ENCODE data around the gene PDCD7. TPM values are rescaled to one million over a fixed set of nuclear protein-coding genes. Genes with fewer than 3 reads are reported as not detected.

The PDCD7 gene
- polyA plus RNA-seq, 1 of the 3 experiments (the other 2 are of a cell fraction): 15.3 TPM

- TF ChIP-seq FOXM1 (IDR thresholded peaks at IDR 0.05; ENCODE audit: low read depth) (no peak), MEF2A (IDR thresholded peaks at IDR 0.05; ENCODE audit: borderline replicate concordance, low read depth) (no peak), CHD2 (IDR thresholded peaks at IDR 0.05; ENCODE audit: low read length, partially characterized antibody) (no peak)
Observed at GRCh38 chr15:65156692-65157091, 23.1 kb upstream of the PDCD7 start (continued).

GRCh38 chr15:65154720-65155119 is 21.1 kb upstream of the PDCD7 start:
- Histone ChIP-seq H3K9me2 (no peaks in the 10 kb centered on the region), H3K9ac (no peak overlapping the region), H3F3A (replicated peaks; ENCODE audit: insufficient read depth) (peaks cover 9% of the 10 kb centered on the region), H3K27me3 (ENCODE audit: insufficient read depth) (no peaks in the 10 kb centered on the region), H3K9me3 (no peaks in the 10 kb centered on the region), H2AFZ (ENCODE audit: low read depth) (no peak overlapping the region), H3K4me3 (ENCODE audit: low read depth in 2 of 2, low read length in 1 of 2) (no peak overlapping the region), H3K4me1 (ENCODE audit: control insufficient read depth in 1 of 2, insufficient read depth in 2 of 2, low read depth in 1 of 2, low read length in 1 of 2) (no peaks in the 10 kb centered on the region), H3K79me2 (ENCODE audit: insufficient read depth) (peaks cover 3% of the 10 kb centered on the region; the same call in 1 of the 2 replicates), H3K27ac (ENCODE audit: low read depth in 2 of 2, low read length in 1 of 2) (no peak overlapping the region), H4K20me1 (ENCODE audit: insufficient read depth) (no peaks in the 10 kb centered on the region), H3K4me2 (no peak overlapping the region), H3K36me3 (replicated peaks in 1 of 2; ENCODE audit: control insufficient read depth in 1 of 2, insufficient read depth in 2 of 2, low read length in 1 of 2) (peaks cover 66 to 76% of the 10 kb centered on the region in 2 experiments)
- TF ChIP-seq MAX (IDR thresholded peaks at IDR 0.05; ENCODE audit: low read depth) (no peak), GABPA (IDR thresholded peaks at IDR 0.05; ENCODE audit: low read depth) (no peak), YY1 (IDR thresholded peaks at IDR 0.05; ENCODE audit: low read depth) (no peak), SMC3 (IDR thresholded peaks at IDR 0.05; ENCODE audit: low read depth, low read length) (no peak), RFX5 (IDR thresholded peaks at IDR 0.05; ENCODE audit: low read length) (no peak), CTCF (IDR thresholded peaks at IDR 0.05) (no peak), USF2 (IDR thresholded peaks at IDR 0.05; ENCODE audit: borderline replicate concordance, low read depth, low read length) (no peak), FOXM1 (IDR thresholded peaks at IDR 0.05; ENCODE audit: low read depth) (no peak), TEAD4 (IDR thresholded peaks at IDR 0.05; ENCODE audit: borderline replicate concordance, insufficient read depth) (no peak), TCF12 (IDR thresholded peaks at IDR 0.05) (no peak), USF1 (IDR thresholded peaks at IDR 0.05; ENCODE audit: borderline replicate concordance, low read depth) (no peak)
- DNase-seq: no peak
- CTCF ChIA-PET: no interaction called here
- WGBS (ENCODE audit: low lambda C conversion rate): 98% methylated on average over 6 of the region's 6 CpGs
- POLR2A ChIA-PET: no interaction called here
